ENCODE data around the gene SELENBP1. TPM values are rescaled to one million over a fixed set of nuclear protein-coding genes. Genes with fewer than 3 reads are reported as not detected.
"Not testable (repeated sequence)": the region's sequence is repeated elsewhere in the genome, so short reads cannot be mapped to it uniquely, and the experiment has no call there.

The SELENBP1 gene
- 5.1 and 5.2 TPM in 2 replicates for total RNA-seq (2014; rRNA removed; shearing (Covaris generic))

DNA sequence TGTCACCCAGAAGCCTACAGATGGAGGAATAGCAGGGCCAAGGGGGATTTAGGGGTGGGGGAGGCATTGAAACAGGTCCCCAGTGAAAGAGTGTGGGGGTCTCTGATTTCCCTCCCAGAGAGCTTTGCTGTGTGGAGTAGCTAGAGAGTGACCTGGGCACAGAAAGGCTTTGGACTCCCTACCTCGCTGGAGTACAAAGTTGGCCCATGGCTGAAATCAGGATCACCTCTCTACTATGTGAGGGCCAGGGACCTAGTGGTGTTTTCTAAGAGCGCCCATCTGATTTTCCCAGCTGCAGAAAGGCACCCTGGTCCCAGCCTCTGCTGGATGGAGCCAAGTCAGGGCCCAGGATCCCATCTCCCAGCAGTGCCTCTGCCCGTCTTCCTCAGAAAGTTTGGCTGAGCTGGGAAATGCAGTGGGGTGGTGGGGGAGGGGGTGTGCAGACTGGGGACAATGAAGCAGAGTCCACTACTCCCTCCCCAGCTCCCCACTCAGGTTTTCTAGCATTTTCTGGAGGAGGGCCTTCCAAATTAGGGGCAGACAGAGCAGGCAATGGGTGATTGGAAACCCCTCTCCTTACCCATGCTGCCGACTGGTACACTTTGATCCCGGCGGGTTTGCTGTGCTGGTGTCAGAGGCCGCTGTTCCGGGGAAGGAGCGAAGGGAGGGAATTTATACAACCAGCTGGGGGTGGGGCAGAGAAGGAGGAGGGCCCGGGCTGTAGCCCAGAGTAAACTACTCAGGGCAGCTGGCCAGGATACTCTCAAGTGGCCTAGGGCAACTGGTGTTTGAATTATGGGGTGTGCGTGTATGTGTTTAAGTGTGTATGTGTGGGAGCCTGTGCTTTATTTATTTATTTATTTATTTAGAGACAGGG lies at the start of gene SELENBP1:
TSS of gene SELENBP1 (minus strand) at position 648 of the 877 bp plus-strand sequence. CDS start at position 584, 64 bp downstream.
- DNase-seq (ENCODE audit: low read depth): peak; percentile 59

DNA sequence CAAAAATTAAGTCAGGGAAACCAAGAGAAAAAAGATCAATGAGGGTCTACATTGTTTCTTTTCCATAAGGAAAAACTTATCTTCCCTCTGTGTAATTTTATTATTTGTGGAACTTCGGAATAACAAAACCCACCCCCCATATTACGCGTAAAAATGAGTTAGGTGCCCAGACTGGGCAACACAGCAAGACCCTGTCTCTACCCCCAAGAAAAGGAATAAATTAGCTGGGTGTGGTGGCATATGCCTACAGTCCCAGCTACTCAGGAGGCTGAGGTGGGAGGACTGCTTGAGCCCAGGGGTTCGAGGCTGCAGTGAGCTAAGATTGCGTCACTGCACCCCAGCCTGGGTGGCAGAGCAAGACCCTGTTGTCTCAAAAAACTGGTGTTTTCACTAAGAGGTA lies 47.3 kb upstream of the SELENBP1 start:
- no peak for DNase-seq (ENCODE audit: low read depth)

DNA sequence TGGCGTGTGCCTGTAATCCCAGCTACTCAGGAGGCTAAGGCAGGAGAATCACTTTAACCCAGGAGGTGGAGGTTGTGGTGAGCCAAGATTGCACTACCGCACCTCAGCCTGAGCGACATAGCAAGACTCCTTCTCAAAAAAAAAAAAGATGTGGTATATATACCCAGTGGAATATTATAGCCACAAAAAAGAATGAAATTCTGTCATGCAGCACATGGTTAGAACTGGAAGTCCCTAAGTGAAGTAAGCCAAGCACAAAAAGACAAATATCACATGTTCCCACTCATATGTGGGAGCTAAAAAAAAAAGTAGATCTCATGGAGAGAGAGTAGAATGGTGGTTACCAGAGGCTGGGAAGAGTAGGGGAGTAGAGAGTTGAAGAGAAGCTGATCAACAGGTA lies 45.6 kb upstream of the SELENBP1 start:
- DNase-seq (ENCODE audit: low read depth): no peak

DNA sequence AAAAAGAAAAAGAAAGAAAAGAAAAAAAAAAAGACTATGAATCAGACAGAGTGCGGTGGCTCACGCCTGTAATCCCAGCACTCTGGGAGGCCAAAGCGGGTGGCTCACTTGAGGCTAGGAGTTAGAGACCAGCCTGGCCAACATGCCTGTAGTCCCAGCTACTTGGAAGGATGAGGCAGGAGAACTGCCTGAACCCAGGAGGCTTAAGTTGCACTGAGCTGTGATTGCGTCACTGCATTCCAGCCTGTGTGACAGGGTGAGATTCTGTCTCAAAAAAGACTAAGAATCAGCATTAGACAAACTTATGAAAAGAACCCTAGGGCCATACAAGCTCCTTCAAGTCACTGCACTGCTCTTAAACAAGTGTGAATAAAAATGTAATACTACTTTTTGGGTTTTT lies 43.7 kb upstream of the SELENBP1 start:
- peak; percentile 24 for DNase-seq (ENCODE audit: low read depth)

DNA sequence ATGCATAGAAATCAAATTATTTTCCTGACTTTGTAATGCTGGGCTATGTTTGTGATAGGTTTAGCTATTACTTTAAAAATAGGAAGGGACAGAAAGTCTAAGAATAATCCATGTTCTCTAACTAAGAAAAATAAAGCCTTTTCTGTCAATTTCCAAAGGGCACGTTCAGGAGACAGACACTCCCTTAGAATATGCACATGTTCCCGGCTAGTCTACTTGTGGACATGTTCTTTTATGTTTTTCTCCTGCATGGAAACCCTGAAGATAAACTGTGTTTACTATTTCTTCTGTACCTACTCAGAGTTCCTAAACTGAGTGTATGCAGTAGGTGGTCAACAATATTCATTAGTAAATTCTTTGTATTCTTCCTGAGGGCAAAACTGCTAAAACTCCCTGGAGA lies 39.4 kb upstream of the SELENBP1 start:
- no peak for DNase-seq (ENCODE audit: low read depth)

DNA sequence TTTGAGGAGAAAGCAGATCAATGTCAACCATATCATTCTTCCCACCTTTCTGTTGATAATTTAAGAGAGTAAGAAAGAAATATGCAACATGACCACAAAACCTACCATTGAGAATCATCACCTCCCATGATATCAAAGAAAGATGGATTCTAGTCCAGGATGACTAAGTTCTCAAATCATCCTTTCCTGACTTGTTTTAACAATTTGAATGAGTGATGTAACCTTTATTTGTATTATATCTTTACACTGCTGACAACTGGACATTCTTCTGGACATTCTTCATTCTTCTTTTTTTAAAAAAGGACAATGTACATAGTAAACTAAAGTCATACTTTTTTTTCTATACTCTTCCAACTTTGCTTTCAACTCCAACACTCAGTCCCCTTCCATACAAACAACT lies 36.4 kb upstream of the SELENBP1 start:
- no peak for DNase-seq (ENCODE audit: low read depth)

DNA sequence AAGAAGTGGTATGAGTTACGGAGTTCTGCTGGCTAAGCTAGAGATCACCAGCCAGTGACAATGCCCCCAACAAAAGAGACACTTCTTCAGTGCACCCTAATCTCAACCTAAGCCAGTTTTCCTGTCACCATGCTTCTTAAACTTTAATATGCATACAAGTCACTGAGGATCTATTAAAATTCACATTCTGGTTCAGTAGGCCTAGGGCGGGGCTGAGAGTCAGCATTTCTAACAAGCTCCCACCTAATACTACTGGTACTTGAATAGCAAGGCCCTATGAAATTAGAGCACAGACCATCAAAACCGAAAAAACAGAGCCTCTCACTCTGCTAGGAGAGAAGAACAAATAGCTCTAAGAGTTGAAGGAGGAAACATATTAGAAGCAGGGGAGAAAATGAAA lies 34.8 kb upstream of the SELENBP1 start:
- DNase-seq (ENCODE audit: low read depth): no peak

DNA sequence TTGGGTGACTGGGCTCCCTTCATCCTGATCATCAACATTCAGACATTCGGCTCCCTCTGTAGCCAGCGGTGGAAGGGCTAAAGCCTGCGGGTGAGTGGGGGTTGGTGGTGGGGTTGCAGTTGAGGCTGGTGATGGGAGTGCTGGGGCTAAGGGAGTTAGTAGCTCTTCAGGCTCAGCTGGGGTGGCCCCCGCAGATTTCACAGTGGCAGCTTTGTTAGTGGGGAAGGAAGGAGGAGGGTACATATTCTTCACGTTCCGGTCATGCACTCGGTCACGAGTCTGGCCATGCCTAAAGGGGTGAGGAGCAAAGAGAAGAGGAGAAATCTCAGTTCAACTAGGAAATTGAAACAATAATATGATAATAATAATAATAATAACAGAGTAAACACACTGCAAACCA lies 33.7 kb upstream of the SELENBP1 start:
- DNase-seq (ENCODE audit: low read depth): no peak

DNA sequence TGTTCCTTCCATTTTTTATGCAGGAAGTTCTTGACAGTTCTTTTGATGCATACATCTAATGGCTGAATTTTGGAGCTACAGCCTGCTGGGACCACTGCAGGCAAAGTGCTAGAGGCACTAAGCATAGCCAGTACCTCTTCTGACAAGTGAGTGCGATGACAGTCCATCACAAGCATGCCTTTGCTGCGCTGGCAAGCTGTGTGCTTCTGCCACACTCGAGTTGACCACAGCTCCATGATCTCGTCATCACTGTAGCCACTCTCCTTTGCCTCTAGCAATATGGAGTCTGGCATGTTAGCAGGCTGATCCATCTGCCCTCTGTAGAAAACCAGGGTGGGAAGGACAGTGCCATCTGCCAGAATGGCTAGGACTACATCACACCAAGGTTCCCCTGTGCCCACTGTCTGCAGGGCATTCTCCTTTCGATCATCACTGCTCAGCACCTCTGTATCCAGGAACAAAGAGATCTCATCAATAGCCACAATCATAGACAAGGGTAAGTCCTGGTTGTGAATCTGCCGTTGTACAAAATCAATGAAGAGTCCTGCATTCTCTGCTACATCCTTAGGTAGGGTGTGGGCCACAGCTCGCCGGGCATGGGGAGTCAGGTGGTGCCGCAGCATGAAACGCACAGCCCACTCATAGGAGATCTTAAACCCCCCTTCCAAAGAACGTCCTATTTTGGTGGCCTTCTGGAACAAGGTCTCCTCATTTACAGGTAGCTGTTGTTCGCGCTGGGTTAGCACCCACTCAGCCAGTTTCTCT lies 32.9 kb upstream of the SELENBP1 start:
- DNase-seq (ENCODE audit: low read depth): peak; percentile 31

DNA sequence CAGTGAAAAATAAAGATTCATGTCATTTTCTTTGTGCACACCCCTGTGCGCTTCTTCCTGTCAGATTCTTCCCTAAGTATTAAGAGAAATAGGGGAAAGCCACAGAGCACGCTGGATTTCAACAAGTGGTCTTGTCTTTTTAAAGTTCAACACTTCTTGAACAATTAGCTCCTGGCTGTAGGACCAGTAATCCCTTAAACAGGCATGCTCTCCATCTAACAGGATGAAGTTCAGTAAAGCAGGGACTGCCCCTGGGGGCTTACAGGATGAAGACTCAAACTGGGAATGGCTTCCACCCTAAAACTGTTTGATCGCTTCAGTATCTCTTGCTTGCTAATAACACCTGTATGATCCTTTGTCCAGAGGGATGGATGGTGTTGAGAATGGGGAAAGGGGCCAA lies 31.1 kb upstream of the SELENBP1 start:
- no peak for DNase-seq (ENCODE audit: low read depth)

DNA sequence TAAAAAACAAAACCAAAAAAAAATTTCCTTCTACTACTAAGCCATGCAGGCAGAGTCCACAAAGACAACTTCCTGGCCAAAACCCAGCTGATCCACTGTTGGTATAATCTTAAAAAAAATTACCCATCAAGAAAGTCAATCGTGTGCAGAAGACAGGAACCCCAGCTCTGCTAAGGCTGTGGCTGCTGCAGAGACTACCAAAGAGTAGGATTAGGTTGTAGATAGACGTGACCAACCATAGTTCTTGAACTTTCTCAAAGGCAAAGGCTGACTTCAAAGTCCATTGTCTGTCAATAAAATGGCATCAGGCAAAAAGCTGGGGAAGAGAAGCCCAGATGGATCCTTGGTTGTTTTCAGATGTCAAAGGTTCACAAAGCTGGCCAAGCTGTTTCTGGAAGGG lies 30.3 kb upstream of the SELENBP1 start:
- DNase-seq (ENCODE audit: low read depth): no peak

DNA sequence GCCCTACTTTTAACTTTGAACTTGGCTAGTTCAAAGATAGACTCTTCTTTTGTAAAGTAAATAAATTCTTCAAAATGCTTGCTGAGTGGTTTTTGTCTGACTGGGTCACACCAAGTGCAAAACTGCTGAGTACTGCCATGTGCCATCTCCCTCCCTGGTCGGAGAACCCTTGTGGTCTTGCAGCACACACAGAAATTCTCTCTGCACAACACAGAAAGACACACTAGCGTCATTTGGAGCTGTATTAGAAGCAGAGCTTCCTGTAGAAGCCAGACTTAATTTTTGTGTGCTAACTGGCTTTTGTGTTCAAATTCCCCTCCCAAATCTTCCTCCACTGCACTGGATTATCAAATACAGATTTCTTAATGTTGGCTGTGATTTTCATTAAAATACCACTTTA lies 29.4 kb upstream of the SELENBP1 start:
- no peak for DNase-seq (ENCODE audit: low read depth)

DNA sequence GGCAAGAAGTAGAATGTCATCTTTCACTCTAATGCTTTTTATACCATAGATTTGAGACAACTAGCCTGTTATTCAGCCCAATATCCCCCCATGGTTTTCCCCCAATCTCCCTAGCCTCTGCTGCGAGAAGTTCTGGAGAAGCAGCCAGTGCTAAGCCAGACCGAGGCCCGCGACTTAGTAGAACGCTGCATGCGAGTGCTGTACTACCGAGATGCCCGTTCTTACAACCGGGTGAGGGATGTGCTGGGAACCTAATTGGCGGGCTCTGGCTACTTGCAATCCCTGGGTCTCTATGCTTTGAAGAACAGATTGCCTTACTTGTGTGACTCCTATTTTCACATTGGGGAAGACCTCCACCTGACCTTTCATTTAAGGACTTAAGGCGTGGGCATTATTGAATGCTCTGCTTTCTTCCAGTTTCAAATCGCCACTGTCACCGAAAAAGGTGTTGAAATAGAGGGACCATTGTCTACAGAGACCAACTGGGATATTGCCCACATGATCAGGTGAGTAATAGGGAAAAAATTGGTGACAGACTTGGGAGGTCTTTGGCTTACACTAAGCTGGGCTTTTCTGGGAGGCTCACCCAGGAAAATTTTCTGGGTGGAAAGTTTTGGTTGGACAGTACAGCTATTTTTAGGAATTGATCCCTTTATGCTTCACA lies 28.8 kb upstream of the SELENBP1 start:
- peak; percentile 25 for DNase-seq (ENCODE audit: low read depth)

DNA sequence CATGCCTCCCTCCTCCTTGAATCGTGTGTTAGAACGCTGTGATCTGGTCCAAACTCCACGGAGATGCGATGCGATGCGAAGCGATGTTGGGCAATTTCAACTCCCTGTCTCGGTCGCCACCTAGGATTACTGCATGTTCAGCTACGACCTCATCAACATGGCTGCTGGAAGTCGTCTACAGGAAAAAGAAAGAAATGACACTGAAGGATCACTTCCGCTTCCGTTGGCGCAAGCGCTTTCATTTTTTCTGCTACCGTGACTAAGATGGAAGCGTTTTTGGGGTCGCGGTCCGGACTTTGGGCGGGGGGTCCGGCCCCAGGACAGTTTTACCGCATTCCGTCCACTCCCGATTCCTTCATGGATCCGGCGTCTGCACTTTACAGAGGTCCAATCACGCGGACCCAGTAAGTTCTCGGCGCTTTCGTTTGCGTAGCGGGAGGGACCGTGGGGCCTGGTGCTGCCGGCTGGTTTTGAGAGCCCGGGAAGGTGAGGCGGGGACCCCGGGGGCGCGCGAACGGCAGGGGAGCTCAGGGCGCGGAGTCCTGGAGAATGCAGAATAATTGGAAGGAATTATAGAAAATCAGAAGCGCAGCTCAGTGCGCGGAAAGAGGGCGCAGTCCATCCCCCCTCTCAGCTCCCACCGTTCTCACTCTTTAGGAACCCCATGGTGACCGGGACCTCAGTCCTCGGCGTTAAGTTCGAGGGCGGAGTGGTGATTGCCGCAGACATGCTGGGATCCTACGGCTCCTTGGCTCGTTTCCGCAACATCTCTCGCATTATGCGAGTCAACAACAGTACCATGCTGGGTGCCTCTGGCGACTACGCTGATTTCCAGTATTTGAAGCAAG lies 27.0 kb upstream of the SELENBP1 start, which contains the start of gene PSMB4:
TSS of gene PSMB4 (plus strand) at position 250 of the 848 bp plus-strand sequence. CDS start at position 265, 15 bp downstream.
- peak; percentile 90 for DNase-seq (ENCODE audit: low read depth)

DNA sequence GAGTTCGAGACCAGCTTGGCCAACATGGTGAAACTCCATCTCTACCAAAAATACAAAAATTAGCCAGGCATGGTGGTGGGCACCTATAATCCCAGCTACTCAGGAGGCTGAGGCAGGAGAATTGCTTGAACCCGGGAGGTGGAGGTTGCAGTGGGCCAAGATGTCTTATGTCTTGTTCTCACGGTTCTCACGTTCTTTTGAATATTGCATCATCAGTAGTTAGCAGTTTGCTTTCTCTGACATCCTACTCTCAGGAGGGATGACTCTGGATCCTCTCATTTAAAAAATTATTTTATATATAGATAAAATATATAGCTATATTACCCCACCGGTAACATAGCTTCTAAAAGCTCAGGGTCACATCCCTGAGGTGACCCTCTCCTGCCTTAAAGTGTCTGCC lies 23.8 kb upstream of the SELENBP1 start:
- not testable (repeated sequence) for DNase-seq (ENCODE audit: low read depth)

DNA sequence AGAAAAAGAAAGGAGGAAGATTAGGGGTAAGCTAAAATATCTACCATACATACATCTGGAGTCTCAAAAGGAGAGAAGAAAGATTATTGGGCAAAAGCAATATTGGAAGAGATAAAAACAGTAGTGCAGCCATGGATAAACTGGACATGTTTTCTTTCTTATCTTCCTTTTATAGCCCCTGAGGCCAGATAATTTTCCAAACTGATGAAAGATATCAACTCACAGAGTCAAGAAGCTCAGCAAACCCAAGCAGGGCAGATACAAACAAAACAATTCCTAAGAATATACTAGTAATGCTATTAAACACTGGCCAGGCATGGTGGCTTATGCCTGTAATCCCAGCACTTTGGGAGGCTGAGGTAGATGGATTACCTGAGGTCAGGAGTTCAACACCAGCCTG lies 21.1 kb upstream of the SELENBP1 start:
- no peak for DNase-seq (ENCODE audit: low read depth)

DNA sequence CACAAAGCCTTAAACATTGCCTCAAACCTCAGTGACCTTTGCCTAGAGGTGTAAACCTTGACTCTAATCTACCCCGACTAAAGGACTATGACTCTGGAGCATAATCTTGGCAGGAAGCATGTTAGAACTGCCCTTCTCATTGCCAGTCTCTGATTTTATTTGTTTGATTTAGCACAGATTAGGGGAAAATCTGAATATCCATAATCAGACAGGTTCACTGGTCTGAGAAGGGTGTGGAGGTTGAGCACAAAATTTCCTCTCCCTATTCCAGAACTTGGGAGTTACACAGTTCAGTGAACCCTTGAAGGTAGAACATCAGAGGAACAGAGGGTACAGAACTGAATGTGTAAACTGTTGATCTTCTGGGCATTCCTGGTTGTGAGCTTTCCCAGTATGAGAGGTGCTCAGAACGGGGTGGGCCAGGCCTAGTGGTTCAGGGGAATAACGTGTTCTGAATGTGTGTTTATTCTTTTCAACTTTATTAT lies 18.6 kb upstream of the SELENBP1 start:
- DNase-seq (ENCODE audit: low read depth): no peak

DNA sequence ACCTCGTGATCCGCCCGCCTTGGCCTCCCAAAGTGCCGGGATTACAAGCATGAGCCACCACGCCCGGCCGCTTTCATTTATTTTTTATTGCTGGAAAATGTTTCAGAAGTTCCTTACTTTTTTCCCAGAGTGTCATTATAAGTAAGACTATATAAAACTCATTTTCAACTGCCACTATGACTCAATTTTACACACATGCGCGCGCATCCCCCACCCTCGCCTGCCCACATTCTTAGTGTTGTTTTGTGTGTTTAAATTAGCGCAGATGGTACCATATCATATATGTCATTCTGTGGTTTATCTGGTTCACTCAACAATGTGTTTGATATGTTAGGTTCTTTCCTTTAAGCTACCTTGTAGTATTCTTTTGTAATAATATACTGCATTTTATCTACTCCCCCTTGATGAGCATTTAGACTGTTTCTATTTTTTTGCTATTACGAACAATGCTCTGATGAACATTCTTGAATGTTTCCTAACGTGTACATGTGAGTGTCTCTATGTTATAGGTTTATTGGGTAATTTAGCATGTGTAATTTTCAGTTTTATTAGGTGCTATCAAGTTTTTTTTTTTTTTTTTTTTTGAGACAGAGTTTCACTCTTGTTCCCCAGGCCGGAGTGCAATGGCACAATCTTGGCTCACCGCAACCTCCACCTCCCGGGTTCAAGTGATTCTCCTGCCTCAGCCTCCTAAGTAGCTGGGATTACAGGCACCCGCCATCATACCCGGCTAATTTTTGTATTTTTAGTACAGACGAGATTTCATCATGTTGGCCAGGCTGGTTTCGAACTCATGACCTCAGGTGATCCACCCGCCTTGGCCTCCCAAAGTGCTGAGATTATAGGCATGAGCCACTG lies 17.9 kb upstream of the SELENBP1 start:
- DNase-seq (ENCODE audit: low read depth): not testable (repeated sequence)

DNA sequence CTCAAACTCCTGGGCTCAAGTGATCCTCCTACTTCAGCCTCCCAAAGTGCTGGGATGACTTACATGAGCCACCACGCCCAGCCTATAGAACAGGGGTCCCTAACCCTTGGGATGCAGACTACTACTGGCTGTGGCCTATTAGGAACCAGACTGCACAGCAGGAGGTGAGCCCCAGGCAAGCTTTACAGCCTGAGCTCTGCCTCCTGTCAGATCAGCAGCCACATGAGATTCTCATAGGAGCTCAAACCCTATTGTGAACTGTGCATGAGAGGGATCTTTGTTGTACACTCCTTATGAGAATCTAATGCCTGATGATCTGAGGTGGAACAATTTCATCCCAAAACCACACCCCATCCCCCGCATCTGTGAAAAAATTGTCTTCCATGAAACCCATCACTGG lies 13.5 kb upstream of the SELENBP1 start:
- DNase-seq (ENCODE audit: low read depth): no peak

DNA sequence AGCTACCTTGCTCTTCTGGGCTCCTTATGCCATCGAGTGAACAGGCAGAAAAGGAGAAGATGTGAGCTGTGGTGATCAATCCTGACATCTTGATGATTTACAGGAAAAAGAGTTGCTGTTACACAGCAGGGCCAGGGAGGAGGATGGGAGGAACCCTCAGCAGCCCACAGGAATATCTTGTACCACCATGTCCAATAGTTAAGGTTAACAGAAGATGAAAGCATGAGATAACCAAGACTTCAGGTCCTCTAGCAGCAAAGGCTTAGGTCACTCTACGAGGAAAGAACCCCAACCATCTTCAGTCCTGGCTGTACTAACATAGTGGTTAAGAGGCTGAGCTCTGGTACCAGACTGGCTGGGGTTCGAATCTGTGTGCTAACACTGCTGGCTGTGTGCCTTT lies 12.1 kb upstream of the SELENBP1 start:
- DNase-seq (ENCODE audit: low read depth): no peak
